A673 (cell line): Measurements from ENCODE around the gene TSPAN12.

Experiments
- EZH2 ChIP-seq: fragments of 200-600 bp; sonication (generic); IDR thresholded peaks from 2 replicates; pipeline ENCODE4 v1.6.1; 2017; ENCODE audit warnings: borderline replicate concordance, low read depth, mild to moderate bottlenecking, mixed read lengths, antibody characterized with exemption, low read length; ENCODE audit not compliant: poor library complexity, severe bottlenecking
- TF ChIP-seq, protein P1 (sequence below): fragments of 300-800, 200-600 bp; sonication (generic); conservative IDR thresholded peaks from 2 replicates; pipeline ENCODE4 v1.5.1; 2017; ENCODE audit warnings: low read depth, mild to moderate bottlenecking, antibody characterized with exemption, low read length, moderate library complexity, mixed read lengths

- TF ChIP-seq, protein P1, sequence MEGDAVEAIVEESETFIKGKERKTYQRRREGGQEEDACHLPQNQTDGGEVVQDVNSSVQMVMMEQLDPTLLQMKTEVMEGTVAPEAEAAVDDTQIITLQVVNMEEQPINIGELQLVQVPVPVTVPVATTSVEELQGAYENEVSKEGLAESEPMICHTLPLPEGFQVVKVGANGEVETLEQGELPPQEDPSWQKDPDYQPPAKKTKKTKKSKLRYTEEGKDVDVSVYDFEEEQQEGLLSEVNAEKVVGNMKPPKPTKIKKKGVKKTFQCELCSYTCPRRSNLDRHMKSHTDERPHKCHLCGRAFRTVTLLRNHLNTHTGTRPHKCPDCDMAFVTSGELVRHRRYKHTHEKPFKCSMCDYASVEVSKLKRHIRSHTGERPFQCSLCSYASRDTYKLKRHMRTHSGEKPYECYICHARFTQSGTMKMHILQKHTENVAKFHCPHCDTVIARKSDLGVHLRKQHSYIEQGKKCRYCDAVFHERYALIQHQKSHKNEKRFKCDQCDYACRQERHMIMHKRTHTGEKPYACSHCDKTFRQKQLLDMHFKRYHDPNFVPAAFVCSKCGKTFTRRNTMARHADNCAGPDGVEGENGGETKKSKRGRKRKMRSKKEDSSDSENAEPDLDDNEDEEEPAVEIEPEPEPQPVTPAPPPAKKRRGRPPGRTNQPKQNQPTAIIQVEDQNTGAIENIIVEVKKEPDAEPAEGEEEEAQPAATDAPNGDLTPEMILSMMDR = no peak
- TF ChIP-seq EZH2 = no peak
Measured at GRCh38 chr7:120874722-120875121, 16.8 kb upstream of the TSPAN12 start.
